ENCODE data around the gene RGMA.
A peak's percentile ranks its signal among the peaks of the same experiment; 100 is the strongest.
"Not testable (repeated sequence)": the region's sequence is repeated elsewhere in the genome, so short reads cannot be mapped to it uniquely, and the experiment has no call there.

Gene RGMA

DNA sequence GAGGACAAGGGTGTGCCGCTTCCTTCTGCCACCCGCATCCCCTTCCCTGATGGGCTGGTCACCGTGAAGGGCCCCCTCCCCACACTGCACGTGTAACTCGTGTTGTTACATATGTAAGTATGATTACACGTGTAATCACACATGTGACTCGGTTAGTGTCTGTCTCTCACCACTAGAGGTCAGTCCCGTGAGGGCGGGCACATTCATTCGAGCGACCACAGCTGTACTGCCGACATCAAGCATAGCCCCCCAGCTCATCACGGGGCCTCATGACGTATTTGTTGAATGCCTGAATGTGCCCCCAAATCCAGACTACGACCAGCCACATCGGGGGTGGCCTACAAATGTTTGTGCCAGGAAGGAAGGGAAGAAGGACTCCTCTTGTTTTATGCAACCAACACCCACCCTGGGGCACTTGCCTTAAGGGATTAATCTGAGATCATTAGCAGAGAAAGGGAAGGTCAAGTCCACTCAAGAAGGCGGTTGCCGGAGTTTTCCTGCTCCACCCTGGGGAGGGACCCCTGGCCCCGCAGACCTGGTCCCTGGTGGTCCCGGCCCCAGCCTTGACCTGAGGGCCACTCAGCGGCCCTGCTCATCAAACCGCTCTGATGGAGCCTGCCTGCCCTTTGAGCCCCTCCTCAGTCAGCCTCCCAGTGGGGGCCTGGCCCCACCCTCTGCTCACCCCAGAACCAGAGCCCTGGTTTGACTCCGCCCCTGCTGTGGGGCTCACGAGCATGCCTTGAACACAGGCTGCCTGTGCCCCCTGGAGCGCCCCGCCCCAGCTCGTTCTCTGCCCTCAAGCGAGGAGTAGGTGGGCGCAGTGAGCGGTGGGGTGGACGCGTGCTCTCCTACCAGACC, 52.8 kb downstream of the RGMA start:
- DNase-seq (ENCODE audit: insufficient read length), result no peak
- FAIRE-seq, result no peak
- TF ChIP-seq POLR2A (IDR thresholded peaks at IDR 0.05; ENCODE audit: low read depth, low read length) (no peak), TAF1 (IDR thresholded peaks at IDR 0.05; ENCODE audit: borderline replicate concordance, low read depth, low read length) (no peak), POLR2AphosphoS5 (IDR thresholded peaks at IDR 0.05; ENCODE audit: low read depth, low read length) (no peak)

DNA sequence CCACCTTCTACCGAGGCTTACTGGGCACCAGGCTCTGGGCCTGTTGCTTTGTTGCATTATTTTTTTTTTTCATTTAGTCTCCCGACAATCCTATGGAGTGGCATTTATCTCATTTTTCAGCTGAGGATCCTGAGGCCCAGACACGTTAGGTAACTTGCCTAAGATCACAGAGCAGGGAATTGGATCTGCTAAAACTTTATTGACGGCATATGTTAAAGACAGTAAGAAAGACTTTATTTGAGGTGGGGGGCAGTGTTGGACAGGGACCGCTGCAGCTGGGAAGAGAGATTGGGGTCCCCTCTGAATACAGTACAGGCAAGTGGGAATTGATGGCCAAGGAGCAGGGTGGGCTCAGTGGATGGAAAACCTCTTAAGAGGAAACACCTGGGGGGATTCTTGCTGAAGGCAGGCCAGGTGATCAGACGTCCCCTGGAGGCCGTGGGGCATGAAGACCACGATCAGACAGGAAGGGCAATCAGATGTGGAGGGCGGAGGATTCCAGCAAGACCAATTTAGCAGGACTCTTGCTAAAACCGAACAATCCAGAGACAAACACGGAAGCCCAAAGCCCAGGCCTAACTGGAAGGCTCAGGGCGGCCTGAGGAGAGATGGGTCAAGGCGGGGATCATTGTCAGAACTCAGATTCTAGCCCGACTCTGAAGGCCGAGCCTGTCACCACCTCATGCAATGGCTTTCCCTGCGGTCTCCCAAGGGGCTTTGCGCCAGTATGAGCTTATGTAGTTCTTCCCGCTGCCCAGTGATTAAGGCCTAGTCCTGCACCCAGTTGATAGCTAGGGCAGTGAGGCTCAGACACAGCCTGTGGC, 53.7 kb downstream of the RGMA start:
- TF ChIP-seq POLR2A (IDR thresholded peaks at IDR 0.05; ENCODE audit: low read depth, low read length) (no peak), TAF1 (IDR thresholded peaks at IDR 0.05; ENCODE audit: borderline replicate concordance, low read depth, low read length) (no peak), POLR2AphosphoS5 (IDR thresholded peaks at IDR 0.05; ENCODE audit: low read depth, low read length) (no peak)
- DNase-seq (ENCODE audit: insufficient read length) (no peak), FAIRE-seq (no peak)

DNA sequence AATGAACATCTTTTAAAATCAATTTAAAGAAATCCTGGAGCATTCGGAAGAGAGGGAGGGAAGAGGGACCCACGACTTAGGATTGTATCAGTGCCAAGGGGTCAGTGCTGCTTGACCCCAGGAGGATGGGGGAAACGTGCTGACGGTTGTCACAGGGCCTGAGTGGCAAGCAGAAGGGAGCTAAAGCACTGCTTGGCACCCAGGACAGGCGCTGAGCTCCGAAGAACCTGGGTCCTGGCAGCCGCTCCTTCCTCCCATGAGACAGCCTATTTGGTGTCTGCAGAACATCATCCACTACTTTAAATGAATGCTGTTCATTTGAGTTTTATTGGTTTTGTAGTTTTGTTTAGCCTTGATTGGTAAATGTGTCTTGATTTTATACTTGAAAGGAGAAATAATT, 54.5 kb downstream of the RGMA start:
- TF ChIP-seq TAF1 (IDR thresholded peaks at IDR 0.05; ENCODE audit: borderline replicate concordance, low read depth, low read length) (no peak), POLR2AphosphoS5 (IDR thresholded peaks at IDR 0.05; ENCODE audit: low read depth, low read length) (no peak), POLR2A (IDR thresholded peaks at IDR 0.05; ENCODE audit: low read depth, low read length) (no peak)
- DNase-seq (ENCODE audit: insufficient read length) (no peak), FAIRE-seq (no peak)

DNA sequence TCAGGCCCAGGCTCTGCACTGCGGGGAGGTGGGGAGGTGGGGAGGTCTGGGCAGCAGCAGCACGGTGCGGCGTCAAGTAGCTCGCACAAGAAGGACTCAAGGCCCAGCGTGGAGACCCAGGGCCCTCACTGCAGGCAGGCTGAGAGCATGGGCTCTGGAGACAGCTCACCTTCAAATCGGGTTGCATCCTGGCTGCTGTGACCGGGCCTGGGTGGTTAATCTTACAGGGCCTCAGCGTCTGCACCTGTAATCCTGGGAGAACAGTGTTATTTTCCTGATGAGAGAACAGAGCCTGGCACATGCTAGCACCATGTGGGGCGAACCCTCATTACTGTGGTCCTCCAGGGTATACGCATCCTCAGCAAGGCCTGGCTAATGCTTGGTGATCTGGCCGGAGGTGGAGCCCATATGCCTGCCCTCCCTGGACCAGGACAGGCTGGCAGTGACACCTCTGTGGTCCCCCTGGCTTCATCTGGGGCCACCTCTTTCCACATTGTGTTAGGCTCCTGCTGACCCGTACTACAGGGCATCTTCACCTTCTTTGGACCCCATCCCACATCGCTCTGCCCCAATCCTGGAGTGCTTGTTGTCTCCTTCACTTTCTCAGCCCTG, 55.5 kb downstream of the RGMA start:
- DNase-seq (ENCODE audit: insufficient read length), result no peak
- FAIRE-seq, result no peak
- no peak for TF ChIP-seq POLR2AphosphoS5 (IDR thresholded peaks at IDR 0.05; ENCODE audit: low read depth, low read length)
- no peak for TF ChIP-seq POLR2A (IDR thresholded peaks at IDR 0.05; ENCODE audit: low read depth, low read length)
- TF ChIP-seq TAF1 (IDR thresholded peaks at IDR 0.05; ENCODE audit: borderline replicate concordance, low read depth, low read length), result no peak

DNA sequence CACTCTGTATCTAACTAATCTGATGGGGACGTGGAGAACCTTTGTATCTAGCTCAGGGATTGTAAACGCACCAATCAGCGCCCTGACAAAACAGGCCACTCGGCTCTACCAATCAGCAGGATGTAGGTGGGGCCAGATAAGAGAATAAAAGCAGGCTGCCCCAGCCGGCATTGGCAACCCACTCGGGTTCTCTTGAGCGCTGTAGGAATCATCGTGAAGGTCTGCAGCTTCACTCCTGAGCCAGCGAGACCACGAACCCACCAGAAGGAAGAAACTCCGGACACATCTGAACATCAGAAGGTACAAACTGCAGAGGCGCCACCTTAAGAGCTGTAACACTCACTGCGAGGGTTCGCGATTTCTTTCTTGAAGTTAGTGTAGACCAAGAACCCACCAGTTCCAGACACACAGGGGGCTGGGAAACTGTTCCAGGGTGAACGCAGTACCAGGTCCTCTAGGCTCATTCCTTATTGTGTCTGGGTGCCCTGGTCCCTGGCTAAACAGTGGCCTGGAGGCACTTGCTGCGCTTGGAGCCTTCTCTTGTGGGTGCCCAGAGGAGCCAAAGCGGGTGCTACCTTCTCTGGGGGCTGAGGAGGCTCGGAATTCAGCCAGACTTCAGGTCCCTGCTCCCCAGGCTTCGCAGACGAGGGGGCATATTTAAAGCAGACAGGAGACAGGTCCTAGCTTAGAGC, 56.4 kb downstream of the RGMA start:
- DNase-seq (ENCODE audit: insufficient read length); FAIRE-seq: not testable (repeated sequence)

DNA sequence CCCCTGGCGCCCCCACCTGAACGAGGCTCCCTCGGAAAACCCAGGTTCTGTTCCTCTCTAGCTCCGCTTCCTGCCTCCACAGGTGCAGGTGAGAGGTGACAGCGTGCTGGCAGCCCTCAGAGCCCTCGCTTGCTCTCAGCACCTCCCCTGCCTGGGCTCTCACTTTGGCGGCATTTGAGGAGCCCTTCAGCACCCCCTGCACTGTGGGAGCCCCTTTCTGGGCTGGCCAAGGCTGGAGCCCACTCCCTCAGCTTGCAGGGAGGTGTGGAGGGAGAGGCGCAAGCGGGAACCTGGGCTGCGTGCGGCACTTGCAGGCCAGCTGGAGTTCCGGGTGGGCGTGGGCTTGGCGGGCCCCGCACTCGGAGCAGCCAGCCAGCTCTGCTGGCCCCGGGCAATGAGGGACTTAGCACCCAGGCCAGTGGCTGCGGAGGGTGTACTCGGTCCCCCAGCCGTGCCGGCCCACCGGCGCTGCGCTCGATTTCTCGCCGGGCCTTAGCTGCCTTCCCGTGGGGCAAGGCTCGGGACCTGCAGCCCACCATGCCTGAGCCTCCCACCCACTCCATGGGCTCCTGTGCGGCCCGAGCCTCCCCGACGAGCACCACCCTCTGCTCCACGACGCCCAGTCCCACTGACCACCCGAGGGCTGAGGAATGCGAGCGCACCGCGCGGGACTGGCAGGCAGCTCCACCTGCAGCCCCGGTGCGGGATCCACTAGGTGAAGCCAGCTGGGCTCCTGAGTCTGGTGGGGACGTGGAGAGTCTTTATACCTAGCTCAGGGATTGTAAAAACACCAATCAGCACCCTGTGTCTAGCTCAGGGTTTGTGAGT, 57.2 kb downstream of the RGMA start:
- FAIRE-seq; DNase-seq (ENCODE audit: insufficient read length): not testable (repeated sequence)

DNA sequence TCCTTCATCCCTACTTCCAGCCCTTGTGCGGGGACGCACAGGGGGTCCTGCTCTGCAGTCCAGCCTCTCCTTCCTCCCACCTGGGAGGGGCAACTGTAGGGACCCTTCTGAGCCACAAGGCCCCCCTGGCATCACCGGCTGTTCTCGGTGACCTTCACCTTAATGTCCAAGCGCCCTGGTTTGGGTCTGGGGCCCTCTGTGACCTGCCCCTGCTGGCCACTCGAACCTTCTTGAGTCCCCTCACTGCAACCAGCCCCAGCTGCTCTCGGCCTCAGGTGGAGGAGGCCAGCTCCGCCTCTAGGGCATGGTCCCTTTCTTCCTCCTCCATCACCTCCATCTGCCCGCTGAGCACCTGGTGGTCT, 57.9 kb downstream of the RGMA start:
- no peak for FAIRE-seq
- TF ChIP-seq POLR2A (IDR thresholded peaks at IDR 0.05; ENCODE audit: low read depth, low read length) (no peak), TAF1 (IDR thresholded peaks at IDR 0.05; ENCODE audit: borderline replicate concordance, low read depth, low read length) (no peak), POLR2AphosphoS5 (IDR thresholded peaks at IDR 0.05; ENCODE audit: low read depth, low read length) (no peak)
- no peak for DNase-seq (ENCODE audit: insufficient read length)

DNA sequence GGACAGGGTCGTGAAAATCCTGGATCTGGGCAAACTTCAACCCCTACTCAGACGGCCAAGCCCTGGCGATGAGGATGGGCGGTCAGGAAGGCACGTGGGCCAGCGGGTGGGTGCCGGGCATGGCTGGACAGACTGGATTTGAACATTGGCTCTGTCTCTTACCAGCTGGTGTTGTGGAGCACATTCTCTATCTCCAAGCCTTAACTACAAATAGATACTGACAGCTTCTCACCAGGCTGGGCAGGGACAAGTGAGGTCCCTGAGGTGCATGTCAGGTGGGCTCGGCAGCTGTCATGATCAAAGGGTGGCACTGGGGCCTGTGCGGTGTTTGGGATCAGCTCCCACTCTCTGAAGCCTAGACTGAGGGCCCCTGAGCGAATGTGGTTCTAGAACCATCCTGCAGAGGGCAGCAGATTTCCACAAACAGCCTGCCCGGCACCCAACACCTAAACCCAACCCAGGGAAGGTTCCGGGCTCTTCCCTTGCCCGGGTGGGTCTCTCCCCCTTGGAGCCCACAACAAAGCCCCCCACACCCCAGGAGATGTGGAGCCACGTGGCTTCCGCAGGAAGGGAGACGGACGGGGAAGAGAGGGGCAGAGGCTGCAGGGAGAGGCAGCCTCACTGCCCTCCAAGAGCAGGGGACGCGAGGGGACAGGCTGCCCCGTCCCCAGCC, 58.4 kb downstream of the RGMA start:
- TF ChIP-seq TAF1 (IDR thresholded peaks at IDR 0.05; ENCODE audit: borderline replicate concordance, low read depth, low read length) (no peak), POLR2AphosphoS5 (IDR thresholded peaks at IDR 0.05; ENCODE audit: low read depth, low read length) (no peak), POLR2A (IDR thresholded peaks at IDR 0.05; ENCODE audit: low read depth, low read length) (no peak)
- FAIRE-seq (peak; percentile 88), DNase-seq (ENCODE audit: insufficient read length) (peak; percentile 80)

DNA sequence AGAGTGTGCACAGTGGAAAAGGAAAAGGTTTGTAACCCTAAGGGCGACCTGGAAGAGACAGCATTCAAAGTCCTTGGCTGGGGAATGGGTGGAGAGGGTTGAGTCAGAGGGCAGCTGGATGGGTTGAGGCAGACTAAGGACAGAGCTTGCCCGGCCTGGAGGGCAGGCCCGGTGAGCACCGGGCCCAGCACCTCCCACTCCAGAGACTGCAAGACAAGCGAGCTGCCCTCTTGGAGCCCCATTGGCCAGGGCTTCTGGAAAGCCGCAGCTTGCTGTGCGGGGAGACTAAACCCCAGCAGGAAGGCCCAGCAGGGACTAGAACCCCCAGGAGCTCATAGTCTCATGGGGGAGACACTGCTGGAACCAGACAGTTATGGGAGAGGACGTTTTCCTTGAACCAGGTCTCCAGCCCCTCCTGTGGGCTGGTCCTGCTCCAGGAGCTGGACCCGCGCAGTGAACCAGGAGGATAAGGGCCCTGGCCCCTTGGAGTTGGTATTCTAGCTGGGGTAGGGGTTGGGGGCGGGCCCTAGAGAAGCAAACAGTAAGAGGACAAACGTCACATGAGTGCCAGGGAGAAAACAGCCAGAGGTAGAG, 59.1 kb downstream of the RGMA start:
- FAIRE-seq, result no peak
- TF ChIP-seq POLR2AphosphoS5 (IDR thresholded peaks at IDR 0.05; ENCODE audit: low read depth, low read length) (no peak), POLR2A (IDR thresholded peaks at IDR 0.05; ENCODE audit: low read depth, low read length) (no peak), TAF1 (IDR thresholded peaks at IDR 0.05; ENCODE audit: borderline replicate concordance, low read depth, low read length) (no peak)

DNA sequence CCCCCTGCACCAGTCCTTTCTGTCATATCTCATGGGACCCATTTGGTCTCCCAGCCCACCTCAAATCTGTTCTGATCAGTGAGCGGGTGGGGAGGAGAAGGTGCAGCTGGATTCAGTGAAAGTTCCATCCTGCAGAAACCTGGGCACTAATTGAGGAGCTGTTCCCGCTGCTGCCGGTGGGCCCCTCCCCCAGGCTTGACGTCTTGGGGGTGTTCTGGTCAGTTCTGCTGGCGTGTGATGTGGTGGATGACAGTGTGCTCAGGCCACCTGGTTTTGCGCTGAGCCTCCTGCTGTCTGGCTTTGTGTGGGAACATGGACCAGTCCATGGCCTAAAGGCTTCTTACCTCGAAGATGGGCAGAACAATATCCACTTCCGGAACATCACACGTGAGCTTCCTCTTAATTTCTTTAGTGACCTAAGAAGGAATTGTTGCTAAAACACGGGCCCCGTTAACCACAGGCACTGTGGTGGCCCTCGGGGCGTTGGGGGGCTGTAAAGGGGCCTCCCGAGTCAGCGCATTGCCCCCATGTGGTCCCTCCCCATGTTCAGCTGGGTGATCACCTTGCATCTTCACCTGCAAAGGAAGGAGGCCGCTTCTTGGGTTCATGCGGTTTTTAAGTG, 59.7 kb downstream of the RGMA start:
- TF ChIP-seq TAF1 (IDR thresholded peaks at IDR 0.05; ENCODE audit: borderline replicate concordance, low read depth, low read length), result no peak
- no peak for TF ChIP-seq POLR2AphosphoS5 (IDR thresholded peaks at IDR 0.05; ENCODE audit: low read depth, low read length)
- no peak for TF ChIP-seq POLR2A (IDR thresholded peaks at IDR 0.05; ENCODE audit: low read depth, low read length)
- FAIRE-seq (no peak), DNase-seq (ENCODE audit: insufficient read length) (no peak)

More for the DNA sequence above, 59.1 kb downstream of the RGMA start:
- no peak for DNase-seq (ENCODE audit: insufficient read length)

Data from GM12892 (cell line).